Stimulated activated CD4-positive, alpha-beta T cell treated with anti-CD3 and anti-CD28 coated beads, Interleukin-4, amount 100 ng/mL, for 24 hours (primary cell): ENCODE data around the gene CACNA1C.
A peak's percentile ranks its signal among the peaks of the same experiment; 100 is the strongest.

Experiments
- DNase-seq: peaks from one replicate; pipeline ENCODE4 v3.0.0-alpha.2; 2020

The CACNA1C gene

GRCh38 chr12:2574355-2574935 is 521.7 kb downstream of the CACNA1C start:
- no peak for DNase-seq

- no peak for DNase-seq
Measured at GRCh38 chr12:2575245-2575644, 522.5 kb downstream of the CACNA1C start.

GRCh38 chr12:2578211-2578610 is 525.4 kb downstream of the CACNA1C start:
- DNase-seq = no peak

DNA sequence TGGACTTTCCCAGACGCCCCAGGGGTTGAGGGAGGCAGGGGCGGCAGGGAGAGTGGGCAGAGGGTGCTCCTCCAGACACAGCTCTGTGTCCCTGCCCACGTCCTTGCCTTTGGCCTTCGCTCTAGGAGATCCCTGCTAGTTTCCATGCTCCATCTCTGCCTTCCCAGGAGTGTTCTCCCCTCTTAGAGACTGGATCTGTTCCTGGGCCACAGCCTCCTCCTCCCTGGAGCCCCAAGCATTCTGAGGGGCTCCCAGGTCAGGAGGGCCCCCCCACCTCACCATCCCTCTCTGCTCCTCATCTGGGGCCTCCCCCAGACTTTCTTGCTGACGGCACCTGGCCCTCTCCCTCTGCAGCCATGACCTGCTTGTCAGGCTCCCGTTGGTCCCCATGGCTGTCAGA is 526.0 kb downstream of the CACNA1C start:
- no peak for DNase-seq

GRCh38 chr12:2580821-2581220 is 528.0 kb downstream of the CACNA1C start:
- DNase-seq = no peak

DNA sequence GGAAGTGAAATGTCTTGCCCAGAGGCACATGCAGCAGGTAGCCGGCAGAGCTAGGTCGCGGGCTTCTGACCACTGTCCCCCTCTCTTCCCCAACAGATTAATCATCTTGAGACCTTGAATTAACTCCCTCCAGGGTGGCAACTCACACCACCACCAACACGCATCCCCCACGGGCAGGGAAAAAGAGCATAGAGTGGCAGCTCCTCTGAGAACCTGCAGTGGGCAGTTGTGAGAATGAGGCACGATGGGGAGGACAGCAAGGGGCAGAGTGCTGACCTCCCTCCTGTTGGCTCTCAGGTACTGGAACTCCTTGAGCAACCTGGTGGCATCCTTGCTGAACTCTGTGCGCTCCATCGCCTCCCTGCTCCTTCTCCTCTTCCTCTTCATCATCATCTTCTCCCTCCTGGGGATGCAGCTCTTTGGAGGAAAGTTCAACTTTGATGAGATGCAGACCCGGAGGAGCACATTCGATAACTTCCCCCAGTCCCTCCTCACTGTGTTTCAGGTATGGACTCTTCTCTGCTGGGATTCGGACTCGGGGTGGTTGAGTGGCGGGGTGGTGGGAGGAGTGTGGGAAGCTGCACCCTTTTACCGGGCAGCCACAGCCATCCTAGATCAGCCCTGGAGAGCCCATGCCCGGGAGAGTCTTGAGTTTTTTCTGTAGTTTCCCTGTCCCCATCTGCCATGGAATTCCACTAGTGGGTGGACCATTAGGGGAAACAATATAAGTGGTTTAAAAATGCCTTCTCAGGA is 528.7 kb downstream of the CACNA1C start:
- DNase-seq = no peak

DNA sequence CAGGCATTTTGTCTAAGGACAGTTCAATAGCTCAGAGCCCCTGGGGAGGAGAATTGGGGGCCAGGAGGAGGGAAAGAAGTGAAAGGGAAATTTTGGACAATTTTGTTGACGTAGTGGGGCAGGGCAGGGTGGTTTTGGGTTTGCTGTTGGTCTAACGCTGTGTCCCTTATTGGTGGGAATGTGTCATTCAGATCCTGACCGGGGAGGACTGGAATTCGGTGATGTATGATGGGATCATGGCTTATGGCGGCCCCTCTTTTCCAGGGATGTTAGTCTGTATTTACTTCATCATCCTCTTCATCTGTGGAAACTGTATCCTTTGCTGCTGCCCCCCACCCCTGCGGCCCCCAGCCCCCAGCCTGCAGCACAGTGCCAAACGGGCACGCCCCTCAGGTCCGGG is 529.8 kb downstream of the CACNA1C start:
- no peak for DNase-seq

GRCh38 chr12:2583091-2583497 is 530.3 kb downstream of the CACNA1C start:
- DNase-seq = peak; percentile 38

DNA sequence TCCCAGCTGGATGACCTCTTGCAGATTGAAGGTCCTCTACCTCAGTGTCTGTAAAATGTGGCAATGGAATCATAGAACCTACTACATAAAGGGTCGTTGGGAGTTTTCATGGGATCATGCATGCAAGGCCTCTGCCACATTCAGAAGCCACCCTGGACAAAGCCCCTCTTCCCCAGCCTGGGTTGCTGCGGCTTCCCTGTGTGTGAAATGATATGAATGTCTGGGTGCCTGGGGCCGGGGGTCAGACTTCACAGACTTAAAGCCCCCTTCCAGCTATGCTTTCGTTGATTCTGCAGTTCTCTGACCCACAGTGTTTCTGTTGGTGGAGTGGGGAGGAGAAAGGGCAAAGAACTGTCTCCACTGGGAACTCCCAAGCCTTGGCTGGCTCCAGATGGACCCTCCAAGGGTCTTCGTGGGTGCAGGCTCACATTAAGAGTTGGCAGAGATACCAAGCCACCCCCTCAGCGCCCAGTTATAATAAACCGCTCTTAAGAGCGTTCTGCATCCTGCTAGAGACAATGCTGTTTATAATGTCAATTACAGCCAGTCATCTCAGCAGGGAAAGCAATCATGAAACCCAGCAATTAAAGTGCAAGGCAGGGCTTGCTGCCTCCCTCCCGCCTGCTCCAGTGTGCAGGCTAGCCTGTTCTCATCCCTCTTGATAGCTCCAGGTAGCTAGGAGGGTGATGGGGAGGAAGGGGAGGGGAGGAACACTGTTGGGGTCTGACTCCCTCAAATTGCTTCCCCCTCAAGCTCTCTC is 531.0 kb downstream of the CACNA1C start:
- no peak for DNase-seq

DNA sequence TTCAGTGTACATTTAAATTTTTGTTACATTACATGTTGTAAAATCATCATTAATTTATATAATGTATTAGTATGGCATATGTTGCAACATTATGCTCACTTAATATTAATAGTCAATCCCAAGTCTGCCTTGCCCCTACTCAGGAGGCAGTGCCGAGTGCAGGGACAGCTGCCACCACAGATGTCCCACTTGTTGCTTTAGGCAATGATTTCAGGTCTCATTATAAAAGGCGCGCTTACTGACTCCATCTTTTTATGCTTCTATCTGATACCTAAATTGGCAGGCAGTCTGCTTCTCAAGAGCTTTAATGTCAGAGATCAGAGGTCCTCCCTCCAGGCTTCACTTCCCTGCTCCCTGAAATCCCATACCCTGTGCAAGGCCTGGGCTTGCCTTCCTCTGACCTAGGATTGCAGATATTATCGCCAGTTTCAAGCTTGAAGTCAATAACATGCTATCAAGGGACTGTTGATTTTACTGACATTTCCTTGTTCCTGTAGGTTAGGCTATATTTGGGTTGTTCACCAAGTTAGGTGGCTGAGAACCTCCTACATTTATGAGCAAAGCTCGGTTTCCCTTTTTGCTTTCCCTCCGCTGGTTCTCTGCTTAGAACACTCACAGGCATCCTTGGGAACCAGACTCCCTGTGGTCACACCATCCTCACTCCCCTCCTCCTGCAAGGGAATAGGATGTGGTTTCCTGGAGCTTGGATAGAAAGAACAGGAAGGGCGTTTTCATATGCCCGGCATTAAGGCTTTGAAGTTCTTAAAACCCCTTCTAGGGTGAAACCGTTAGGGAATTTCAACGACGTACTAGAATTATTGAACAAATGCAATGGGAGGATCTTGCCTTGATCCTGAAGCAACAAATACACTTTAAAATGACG is 533.6 kb downstream of the CACNA1C start:
- DNase-seq = no peak

DNA sequence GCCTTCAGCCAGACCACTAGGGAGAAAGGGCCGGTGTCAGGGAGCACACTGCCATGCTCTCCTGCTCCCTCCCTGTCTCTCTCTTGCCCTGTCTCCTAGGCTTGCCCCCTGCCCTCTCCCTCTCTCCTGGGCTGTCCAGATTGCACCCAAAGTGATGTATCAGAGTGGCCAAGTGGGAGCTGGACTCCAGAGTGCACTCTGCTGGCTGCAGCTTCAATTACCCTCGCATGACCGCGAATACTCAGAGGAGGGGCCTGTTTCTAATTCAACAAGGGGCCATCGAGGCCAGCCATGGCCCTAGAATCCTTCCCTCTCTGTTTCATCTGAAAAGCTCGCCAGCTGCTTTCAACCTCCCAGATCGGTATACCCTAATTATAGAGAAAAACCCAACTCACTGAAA is 535.6 kb downstream of the CACNA1C start:
- no peak for DNase-seq

DNA sequence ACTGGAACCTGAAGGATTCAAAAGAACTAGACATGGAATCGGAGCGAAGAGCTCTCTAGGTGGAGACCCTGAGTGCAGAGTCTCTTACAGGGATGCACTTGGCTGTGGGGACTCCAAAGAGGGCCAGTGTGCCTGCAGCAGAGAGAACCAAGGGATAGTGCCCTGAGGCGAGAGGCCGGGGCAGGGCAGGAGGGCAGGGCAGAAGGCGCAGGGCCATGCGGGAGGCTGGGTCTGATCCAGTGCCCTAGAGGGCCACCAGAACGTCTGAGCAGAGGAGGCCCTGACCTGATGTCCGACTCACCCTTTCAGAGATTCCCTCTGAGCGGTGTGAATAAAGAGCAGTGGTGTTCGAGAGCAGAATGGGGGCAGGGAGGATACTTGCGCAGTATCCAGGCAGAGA is 536.6 kb downstream of the CACNA1C start:
- no peak for DNase-seq

DNA sequence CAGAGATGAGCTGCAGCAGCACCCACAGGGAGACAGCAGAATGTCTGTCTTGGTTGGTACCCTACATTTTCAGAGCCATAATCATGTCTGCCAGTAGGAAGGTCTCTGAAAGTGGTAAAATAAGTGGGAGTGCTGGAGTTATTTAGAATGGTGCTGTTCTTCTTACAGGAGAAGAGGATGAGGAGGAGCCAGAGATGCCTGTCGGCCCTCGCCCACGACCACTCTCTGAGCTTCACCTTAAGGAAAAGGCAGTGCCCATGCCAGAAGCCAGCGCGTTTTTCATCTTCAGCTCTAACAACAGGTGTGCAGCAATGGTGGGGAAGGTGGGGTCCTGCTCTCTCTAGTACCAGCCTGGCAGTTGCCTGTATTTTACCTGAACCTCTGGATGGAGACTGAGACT is 540.3 kb downstream of the CACNA1C start:
- no peak for DNase-seq

DNA sequence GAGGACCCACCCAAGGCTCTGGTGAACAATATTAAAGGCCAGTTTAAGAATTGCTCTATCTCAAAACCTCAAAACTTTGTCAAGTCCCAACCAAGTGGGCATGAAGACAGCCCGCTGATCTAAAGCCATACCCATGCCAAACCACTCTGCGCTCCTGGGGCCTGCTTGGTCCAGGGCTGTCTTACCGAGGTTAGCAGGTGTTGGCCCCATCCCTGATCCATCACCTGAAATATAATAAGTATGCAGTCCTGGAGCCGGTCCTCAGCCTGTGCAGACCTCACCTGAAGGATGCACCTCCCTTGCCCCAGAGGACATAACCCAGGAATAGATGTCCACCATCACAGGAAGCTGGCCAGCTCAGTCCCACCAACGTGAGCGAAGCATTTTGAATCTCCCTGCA is 543.7 kb downstream of the CACNA1C start:
- DNase-seq = no peak

- no peak for DNase-seq
Measured at GRCh38 chr12:2605301-2605700, 552.5 kb downstream of the CACNA1C start.

- no peak for DNase-seq
Measured at GRCh38 chr12:2606186-2606910, 553.6 kb downstream of the CACNA1C start.

GRCh38 chr12:2607881-2608607 is 555.3 kb downstream of the CACNA1C start:
- no peak for DNase-seq

GRCh38 chr12:2608608-2608945 is 555.8 kb downstream of the CACNA1C start:
- DNase-seq = no peak

GRCh38 chr12:2609020-2609419 is 556.2 kb downstream of the CACNA1C start:
- no peak for DNase-seq

GRCh38 chr12:2610358-2610757 is 557.6 kb downstream of the CACNA1C start:
- DNase-seq = no peak

- DNase-seq = peak; percentile 51
Measured at GRCh38 chr12:2613326-2614073, 560.7 kb downstream of the CACNA1C start.
